LoVo (cell line): ENCODE measurements around the gene GNAQ.
"Not testable (repeated sequence)": the region's sequence is repeated elsewhere in the genome, so short reads cannot be mapped to it uniquely, and the experiment has no call there.

Source experiments
- DNase-seq: peaks from one replicate; pipeline ENCODE4 v3.0.0-alpha.2; 2016; ENCODE audit warnings: low spot score

Gene GNAQ

GRCh38 chr9:77690723-77691122 lies 340.9 kb downstream of the GNAQ start:
- DNase-seq, result not testable (repeated sequence)

GRCh38 chr9:77690119-77690518 lies 341.5 kb downstream of the GNAQ start:
- not testable (repeated sequence) for DNase-seq

GRCh38 chr9:77687737-77688136 lies 343.9 kb downstream of the GNAQ start:
- not testable (repeated sequence) for DNase-seq

GRCh38 chr9:77680581-77680980 lies 351.0 kb downstream of the GNAQ start:
- DNase-seq, result no peak

GRCh38 chr9:77679661-77680368 lies 351.8 kb downstream of the GNAQ start:
- no peak for DNase-seq

- DNase-seq, result no peak
Measured at GRCh38 chr9:77679088-77679487, 352.5 kb downstream of the GNAQ start.

GRCh38 chr9:77677957-77678535 lies 353.6 kb downstream of the GNAQ start:
- no peak for DNase-seq

- no peak for DNase-seq
Measured at GRCh38 chr9:77677397-77677796, 354.2 kb downstream of the GNAQ start.

- DNase-seq, result no peak
Measured at GRCh38 chr9:77673941-77674791, 357.4 kb downstream of the GNAQ start.

GRCh38 chr9:77672183-77672582 lies 359.4 kb downstream of the GNAQ start:
- no peak for DNase-seq

GRCh38 chr9:77667151-77667550 lies 364.5 kb downstream of the GNAQ start:
- DNase-seq, result no peak
